GM21825 (cell line): ENCODE results near the gene ASMTL.
"Not testable (repeated sequence)": the region's sequence is repeated elsewhere in the genome, so short reads cannot be mapped to it uniquely, and the experiment has no call there.

Source experiments
- ATAC-seq: cut with Tn5 transposase; IDR thresholded peaks from one replicate; pipeline ENCODE4 v1.9.1; 2021; ENCODE audit warnings: mild to moderate bottlenecking, moderate library complexity; ENCODE audit not compliant: unreplicated experiment

The ASMTL gene

DNA sequence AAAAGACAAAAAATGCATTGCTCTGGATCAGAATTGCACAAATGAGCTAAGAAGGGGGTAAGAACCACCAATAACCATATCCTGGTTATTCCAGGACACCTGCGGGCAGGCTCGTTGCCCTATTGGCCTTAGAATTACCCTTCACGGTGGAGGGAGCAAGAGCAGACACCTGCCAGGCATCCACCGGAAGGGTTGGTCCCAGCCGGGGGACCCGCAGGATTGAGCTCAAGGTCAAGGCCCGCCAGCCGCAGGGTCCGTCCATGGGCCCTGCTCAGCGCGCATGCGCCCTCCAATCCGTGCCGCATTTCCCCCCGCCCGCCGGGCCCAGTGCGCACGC lies 61.4 kb downstream of the ASMTL start:
- ATAC-seq = no peak

DNA sequence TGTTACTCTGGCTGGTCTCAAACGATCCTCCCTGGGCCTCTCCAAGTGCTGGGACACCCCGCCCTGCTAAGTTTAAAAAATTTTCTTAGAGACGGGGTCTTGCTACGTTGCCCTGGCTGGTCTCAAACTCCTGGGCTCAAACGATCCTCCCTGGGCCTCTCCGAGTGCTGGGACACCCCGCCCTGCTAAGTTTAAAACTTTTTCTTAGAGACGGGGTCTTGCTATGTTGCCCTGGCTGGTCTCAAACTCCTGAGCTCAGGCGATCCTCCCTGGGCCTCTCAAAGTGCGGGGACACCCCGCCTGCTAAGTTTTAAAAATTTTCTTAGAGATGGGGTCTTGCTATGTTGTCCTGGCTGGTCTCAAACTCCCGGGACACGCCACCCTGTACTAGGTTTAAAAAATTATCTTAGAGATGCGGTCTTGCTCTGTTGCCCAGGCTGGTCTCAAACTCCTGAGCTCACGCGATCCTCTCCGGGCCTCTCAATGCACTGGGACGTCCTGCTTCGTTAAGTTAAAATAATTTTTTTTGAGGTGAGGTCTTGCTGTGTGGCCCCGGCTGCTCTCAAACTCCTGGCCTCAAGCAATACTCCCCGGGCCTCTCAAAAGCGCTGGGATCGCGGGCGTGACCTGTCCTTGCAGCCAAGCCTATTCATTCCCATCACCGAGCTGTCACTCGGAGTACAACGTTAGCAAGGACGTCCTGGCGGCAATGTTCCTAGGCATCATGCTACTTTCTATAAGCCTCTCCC lies 61.9 kb downstream of the ASMTL start:
- no peak for ATAC-seq

DNA sequence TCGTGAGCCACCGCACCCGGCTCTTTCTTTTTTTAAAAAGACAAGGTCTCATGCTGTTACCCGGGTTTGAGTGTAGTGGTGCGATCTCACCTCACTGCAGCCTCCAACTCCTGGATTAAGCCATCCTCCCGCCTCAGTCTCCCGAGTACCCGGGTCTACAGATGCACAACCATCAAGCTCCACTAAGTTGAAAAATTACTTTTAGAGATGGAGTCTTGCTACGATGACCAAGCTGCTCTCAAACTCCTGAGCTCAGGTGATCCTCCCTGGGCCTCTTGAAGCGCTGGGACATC lies 62.8 kb downstream of the ASMTL start:
- ATAC-seq = no peak

DNA sequence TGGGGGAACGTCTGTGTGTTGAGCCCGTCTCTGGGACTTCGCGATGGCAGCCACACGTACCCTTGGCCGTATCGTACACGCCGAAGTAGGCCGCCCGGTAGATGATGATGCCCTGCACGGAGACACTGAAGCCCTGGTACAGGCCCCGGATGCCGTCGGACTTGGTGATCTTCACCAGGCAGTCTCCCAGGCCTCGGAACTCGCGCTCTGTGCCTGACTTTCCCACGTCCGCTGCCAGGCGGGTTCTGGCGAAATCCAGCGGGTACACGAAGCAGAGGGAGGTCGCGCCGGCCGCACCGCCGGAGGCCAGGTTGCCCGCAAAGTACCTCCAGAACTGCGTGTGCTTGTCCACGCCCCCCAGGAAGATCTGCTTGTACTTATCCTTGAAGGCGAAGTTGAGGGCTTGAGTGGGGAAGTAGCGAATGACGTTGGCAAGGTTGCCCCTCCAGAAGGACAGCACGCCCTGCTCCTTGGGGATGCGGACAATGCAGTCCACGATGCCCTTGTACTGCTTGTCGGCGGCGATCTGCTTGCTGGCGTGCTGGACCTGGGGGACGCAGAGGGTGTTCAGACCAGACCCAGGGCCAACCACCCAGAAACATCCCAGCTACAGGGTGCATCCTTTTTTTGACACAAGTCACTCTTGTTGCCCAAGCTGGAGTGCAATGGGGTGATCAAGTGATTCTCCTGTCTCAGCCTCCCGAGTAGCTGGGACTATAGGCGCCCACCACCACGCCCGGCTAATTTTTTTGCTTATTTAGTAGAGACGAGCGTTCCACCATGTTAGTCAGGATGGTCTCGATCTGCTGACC lies 63.3 kb downstream of the ASMTL start:
- no peak for ATAC-seq

DNA sequence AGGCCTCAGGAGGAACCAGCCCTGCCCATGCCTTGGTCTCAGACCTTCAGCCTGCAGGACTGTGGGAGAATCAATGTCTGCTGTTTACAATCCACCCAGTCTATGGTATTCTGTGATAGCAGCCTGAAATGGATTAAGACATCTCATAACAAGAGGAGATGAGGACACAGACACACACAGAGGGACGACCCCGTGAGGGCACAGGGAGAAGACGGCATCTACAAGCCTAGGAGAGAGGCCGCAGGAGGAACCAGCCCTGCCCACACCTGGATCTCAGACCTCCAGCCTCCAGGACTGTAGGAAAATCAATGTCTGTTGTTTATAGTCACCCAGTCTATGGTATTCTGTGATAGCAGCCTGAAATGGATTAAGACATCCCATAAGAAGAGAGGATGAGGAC lies 64.1 kb downstream of the ASMTL start:
- ATAC-seq = no peak

DNA sequence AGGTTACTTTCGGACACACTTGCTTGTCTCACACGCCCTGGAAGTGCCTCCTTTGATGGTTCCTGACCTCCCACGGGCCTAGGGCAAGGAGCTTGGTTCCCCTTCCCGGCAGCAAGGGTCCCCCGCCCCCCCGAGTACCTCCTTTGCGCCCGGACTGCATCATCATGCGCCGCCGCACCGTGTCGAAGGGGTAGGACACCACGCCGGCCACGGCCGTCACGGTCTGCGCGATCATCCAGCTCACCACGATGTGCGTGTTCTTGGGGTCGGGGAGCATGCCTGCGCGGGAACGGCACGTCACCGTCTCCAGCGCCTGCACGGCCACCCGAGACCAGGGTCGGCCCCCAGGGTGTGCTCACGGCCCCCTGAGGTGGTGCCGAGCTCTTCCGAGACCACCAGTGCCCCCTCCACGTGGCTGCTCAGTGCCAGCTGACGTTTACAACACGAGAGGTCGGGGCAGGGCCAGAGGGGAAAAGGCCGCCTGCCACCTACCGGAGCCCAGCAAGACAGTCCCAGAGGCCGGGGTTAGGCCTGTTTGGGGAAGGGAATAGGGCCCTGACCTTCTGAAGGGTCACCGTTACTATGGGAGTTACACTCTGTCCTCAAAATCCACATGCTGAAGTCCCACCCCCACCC lies 65.5 kb downstream of the ASMTL start:
- ATAC-seq = no peak

DNA sequence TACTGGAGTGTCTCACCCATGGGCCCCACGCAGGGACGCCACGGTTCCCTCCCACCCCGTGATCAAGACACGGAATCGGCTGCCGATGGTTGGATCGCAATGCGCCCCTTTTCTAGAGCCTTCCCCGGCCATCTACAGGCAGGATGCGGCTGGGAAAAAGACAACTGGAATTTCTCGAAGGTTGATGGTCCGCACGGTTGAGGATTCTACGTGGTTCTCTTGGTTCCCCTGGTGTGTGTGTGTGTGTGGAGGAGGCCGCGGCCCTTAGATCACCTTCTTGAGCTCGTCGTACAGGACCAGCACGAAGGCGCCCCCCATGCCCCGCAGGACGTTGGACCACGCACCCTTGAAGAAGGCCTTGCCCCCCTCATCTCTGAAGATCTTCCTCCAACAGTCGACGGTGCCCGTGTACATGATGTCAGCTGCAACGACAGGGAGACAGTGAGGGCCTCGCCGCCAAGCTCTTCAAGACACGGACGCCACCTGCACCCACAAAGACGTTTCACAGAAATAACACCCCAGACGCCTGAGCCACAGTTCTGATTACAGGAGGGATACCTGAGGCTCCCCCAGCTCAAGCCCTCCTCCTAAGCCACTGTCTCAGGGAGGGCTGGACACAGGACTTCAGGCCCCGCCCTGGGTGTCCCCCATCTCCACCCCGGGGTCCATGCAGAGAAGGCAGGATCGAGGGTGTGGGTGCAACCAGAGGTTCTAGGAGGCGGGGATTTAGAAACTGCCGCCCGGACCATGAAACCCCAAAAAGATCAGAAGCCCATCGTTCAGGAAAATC lies 66.2 kb downstream of the ASMTL start:
- no peak for ATAC-seq

DNA sequence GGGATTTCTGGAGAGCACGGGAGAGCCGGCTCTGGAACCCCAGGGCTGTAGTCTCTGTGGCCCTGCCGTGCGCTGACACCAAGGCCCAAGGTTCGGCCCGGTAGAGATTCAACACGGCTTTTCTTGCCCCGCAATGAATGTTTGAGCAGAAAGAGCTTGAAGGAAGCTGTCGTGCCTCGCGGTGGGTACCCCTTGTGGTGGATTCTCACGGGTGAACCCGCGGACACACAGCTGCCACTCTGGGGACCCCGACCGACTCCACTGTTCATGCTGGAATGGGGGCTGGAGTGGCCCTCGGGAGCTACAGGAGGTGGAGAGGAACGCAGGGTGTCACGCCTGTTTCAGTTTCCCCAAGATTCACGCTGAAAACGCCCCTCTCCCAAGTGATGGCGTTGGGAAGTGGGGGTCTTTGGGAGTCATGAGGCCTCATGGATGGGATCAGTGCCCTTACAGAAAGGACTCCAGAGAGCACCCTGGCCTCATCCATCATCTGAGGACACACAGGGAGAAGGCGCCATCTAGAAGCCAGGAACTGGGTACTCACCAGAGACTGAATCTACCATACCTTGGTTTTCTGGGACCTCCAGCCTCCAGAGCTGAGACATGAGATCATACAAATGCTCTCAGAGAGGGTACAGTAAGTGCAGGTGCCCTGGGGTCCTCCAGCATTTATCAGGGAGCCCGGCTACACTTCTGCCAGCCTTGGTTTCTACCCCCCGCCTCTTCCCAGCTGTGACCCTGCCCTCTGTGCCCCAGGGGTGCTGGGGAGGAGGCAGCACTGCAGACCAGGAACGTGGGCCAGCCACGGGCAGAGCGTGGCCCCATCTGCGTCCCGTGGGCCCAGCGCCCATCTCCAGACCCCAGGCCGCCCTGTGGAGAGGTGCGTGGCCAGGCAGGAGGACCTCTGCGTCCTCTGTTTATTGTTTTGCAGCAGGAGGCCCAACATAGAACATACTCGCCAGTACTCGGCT lies 67.2 kb downstream of the ASMTL start:
- no peak for ATAC-seq

DNA sequence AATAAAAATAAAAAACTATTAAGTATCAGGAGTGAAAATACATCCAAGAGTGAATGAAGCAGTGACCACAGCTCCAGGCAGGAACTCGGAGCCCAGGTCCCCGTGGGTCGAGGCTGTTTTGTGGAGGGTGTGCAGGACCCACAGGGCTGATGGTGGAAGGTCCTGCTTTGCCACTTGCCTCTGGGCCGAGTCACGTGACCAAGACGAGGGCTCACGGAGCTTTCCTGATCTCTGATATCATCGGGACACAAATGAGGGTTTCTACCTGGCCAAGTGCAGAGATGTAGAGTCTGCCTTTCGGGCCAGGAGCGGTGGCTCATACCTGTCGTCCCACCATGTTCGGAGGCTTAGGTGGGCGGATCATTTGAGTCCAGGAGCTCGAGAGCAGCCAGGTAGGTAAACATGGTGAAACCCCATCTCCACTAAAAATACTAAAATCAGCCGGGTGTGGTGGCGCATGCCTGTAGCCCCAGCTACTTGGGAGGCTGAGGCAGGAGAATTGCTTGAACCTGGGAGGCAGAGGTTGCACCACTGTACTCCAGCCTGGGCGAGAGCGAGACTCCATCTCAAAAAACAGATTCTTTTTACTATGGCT lies 68.0 kb downstream of the ASMTL start:
- ATAC-seq = no peak

DNA sequence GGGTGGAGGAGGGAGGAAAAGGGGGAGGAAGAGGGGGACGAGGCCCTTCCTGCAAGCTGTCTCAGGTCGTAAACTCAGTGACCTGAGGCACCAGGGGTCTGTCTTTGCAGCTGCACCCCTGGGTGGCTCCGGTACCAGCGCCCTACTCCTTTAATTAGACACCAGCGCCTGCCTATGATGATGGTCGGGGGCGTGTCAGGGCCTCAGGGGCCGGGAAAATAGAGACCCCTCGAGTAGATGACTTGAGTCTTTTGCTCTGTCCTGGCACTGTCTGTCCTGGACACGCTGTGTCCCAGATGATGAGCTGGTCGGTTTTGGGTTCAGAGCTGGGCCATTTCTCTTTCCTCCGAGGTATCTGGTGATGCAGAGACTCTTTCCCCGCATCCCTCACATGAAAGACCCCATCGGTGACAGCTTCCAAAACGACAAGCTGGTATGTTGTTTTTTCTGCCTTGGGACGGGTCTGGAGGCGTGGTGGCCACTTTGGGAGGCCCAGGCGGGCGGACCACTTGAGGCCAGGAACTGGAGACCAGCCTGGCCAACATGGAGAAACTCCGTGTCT lies 72.0 kb downstream of the ASMTL start:
- no peak for ATAC-seq

DNA sequence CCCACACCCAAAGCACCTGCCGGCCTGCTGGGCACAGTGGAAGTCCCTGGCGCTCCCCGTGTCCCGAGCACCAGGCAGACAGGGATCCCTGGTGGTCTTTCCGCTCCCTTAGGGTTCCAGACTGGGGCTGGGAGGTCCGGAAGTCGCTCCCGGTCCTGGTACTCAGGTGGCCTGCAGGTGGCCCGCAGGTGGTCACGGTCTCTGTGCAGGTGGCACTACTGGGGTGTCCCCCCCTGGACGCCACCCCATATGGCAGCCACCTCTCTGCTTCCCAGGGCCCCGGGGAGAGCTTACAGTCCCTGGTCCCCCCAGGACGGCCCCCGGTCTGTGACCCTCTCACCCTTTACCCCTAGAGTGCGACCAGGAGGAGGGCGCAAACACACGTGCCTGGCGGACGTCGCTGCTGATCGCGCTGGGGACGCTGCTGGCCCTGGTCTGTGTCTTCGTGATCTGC lies 74.4 kb downstream of the ASMTL start:
- ATAC-seq = no peak

DNA sequence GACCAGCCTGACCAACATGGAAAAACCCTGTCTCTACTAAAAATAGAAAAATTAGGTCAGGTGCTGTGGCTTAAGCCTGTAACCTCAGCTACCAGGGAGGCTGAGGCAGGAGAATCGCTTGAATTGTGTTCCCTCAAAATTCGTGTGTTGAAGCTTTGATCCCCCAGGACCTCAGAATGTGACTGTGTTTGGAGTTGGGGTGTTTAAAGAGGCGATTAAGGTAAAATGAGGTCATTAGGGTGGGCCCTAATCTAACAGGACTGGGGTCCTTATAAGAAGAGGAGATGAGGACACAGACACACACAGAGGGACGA lies 84.4 kb downstream of the ASMTL start:
- ATAC-seq = no peak

DNA sequence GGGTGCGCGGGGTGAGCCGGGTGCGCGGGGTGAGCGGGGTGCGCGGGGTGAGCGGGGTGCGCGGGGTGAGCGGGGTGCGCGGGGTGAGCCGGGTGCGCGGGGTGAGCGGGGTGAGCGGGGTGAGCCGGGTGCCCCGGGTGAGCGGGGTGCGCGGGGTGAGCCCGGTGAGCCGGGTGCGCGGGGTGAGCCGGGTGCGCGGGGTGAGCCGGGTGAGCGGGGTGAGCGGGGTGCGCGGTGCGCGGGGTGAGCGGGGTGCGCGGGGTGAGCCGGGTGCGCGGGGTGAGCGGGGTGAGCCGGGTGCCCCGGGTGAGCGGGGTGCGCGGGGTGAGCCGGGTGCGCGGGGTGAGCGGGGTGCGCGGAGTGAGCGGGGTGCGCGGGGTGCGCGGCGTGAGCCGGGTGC lies 86.3 kb downstream of the ASMTL start:
- not testable (repeated sequence) for ATAC-seq

DNA sequence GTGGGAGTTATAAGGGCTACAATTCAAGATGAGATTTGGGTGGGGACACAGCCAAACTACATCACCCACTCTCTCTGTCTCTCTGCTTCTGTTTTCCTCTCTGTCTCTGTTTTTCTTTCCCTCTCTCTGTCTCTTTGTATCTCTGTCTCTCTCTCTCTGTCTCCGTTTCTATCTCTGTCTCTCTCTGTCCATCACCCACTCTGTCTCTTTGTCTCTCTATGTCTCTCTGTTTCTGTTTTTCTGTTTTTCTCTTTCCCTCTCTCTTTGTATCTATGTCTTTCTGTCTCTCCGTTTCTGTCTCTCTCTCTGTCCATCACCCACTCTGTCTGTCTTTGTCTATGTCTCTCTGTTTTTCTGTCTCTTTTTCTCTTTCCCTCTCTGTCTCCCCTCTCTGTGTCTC lies 90.8 kb downstream of the ASMTL start:
- no peak for ATAC-seq

DNA sequence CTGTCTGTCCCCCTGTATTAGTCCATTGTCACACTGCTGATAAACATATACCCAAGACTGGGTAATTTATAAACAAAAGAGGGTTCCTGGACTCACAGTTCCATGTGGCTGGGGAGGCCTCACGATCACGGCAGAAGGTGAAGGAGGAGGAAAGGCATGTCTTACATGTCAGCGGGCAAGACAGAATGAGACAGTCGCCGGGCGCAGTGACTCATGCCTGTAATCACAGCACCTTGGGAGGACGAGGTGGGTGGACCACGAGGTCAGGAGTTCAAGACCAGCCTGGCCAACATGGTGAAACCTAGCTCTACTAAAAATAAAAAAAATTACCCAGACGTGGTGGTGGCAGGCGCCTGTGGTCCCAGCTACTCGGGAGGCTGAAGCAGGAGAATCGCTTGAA lies 91.4 kb downstream of the ASMTL start:
- no peak for ATAC-seq

DNA sequence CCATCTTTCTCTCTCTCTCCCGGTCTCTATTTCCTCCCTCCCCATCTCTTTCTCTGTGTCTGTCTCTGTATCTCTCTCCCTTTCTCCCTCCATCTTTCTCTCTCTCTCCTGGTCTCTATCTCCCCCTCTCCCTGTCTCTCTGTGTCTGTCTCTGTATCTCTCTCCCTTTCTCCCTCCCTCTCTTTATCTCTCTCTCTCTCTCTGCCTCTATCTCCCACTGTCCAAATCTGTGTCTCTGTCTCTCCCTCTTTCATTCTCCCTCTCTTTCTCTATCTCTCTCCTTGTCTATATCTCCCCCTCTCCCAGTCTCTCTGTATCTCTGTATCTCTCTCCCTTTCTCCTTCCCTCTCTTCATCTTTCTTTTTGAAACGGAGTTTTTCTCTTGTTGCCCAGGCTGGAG lies 92.5 kb downstream of the ASMTL start:
- ATAC-seq = no peak

DNA sequence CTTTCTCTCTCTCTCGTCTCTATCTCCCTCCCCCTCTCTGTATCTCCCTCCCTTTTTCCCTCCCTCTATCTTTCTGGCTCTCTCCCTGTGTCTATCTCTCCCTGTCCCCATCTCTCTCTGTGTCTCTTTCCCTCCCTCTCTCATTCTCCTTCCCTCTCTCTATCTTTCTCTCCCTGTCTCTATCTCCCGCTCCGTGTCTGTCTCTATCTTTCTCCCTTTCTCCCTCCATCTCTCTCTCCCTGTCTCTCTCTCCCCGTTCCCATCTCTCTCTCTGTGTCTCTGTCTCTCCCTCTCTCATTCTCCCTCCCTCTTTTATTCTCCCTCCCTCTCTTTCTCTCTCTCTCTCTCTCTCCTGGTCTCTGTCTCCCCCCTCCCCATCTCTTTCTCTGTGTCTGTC lies 93.2 kb downstream of the ASMTL start:
- ATAC-seq = no peak

DNA sequence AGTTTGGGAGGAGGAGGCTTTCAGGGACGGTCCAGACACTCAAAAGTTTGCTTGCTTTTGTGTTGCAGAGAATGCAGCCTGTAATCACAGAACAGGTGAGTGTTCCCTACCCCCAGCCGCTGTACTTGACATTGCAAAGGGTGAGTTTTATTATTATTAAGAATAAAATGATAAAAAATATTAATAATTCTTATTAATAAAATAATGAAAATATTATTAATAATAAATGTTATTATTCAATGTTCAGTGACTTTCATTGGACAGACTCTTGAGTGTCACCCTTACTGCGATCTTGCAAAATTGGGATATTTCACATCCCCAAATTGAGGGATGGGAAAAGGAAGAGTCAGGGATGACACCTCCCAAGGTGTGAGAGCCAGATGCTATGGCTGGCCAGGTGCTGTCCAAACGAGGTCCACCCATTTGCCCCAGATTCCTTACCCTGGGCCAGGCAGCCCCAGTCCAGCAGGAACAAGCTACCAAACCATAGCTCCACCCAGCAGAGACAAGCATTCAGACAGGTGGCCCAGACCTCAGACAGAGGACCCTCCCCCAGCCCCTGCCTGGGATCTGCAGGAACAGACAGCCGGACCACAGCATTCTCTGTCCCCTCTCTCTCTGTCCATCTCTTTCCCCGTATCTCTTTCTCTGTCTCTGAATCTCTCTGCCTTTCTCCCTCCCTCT lies 93.8 kb downstream of the ASMTL start:
- no peak for ATAC-seq

DNA sequence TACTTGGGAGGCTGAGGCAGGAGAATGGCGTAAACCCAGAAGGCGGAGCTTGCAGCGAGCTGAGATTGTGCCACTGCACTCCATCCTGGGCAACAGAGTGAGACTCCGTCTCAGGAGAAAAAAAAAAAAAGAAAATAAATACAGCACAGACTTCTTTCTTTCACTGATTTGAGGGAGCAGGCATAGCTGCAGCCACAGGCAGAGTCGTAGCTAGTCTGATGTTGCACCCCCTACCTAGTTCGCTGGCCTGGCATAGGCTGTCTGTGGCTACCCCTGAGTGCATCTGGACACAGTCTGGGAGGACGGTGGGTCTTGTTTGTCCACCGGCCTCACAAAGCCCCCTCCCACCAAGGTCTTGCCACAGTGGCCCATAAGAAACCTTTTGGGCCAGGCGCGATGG lies 94.7 kb downstream of the ASMTL start:
- ATAC-seq = no peak
